Activated T-helper 2 cell treated with anti-CD3 and anti-CD28 coated beads, Interferon-gamma antibody, Interleukin-2, Interleukin-4, amounts not matched to agents 10 μg/mL and 5 μg/mL and 100 μg/mL, durations not matched to agents 14 hours and 24 hours and 36 hours (primary cell): ENCODE measurements around the gene WDR7. TPM values are rescaled to one million over a fixed set of nuclear protein-coding genes. Genes with fewer than 3 reads are reported as not detected.

Experiments
- DNase-seq: peaks from one replicate; pipeline ENCODE4 v3.0.0; 2021; ENCODE audit warnings: low spot score
- H3K27ac Mint-ChIP-seq: one replicate; pipeline ENCODE4 v1.8.0; 2021; ENCODE audit warnings: mixed read lengths
- H3K27me3 Mint-ChIP-seq: one replicate; pipeline ENCODE4 v1.8.0; 2021; ENCODE audit warnings: low read depth, mixed read lengths
- H3K36me3 Mint-ChIP-seq: one replicate; pipeline ENCODE4 v1.8.0; 2021; ENCODE audit warnings: low read depth, mixed read lengths
- H3K4me1 Mint-ChIP-seq: one replicate; pipeline ENCODE4 v1.8.0; 2021; ENCODE audit warnings: low read depth, mixed read lengths
- H3K4me3 Mint-ChIP-seq: one replicate; pipeline ENCODE4 v1.8.0; 2021; ENCODE audit warnings: low read depth, mild to moderate bottlenecking, moderate library complexity, mixed read lengths
- H3K9me3 Mint-ChIP-seq: one replicate; pipeline ENCODE4 v1.8.0; 2021; ENCODE audit warnings: mixed read lengths
- intact Hi-C: fragments of 100-400 bp; cut with micrococcal nuclease; formaldehyde crosslinking; loops from one replicate; pipeline ENCODE4 v1.15.1; 2023
- total RNA-seq: library from RNA; stranded (reverse); gene quantifications from 2 replicates; pipeline ENCODE4 v1.2.3, GENCODE V29; 2022

The WDR7 gene
- total RNA-seq, 1 donor from 2014 or later: 27.1 TPM

DNA sequence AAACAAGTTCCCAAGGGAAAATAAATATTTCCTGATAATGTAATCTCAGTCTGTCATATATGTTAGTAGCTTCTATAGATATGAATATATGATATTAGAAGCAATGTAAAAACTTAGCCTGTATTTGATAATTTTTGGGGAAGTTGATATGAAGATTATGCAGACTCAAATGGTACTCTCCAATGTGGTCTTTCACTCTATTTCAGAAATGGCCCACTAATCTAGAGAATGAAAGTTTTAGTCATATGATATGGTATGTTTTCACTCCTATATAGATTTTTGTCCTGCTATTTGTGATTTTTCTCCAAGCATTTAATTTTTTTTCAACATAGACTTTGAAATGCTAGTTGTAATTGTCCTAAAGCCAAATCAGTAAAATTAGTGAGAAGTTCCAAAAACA is 259.1 kb downstream of the WDR7 start:
- Mint-ChIP-seq H3K9me3 (no peaks in the 10 kb centered on the region), H3K27ac (no peak overlapping the region), H3K27me3 (no peaks in the 10 kb centered on the region), H3K4me1 (peaks cover 2% of the 10 kb centered on the region), H3K4me3 (no peak overlapping the region), H3K36me3 (peaks cover 6% of the 10 kb centered on the region)
- intact Hi-C loops: no loop called here
- DNase-seq: no peak

DNA sequence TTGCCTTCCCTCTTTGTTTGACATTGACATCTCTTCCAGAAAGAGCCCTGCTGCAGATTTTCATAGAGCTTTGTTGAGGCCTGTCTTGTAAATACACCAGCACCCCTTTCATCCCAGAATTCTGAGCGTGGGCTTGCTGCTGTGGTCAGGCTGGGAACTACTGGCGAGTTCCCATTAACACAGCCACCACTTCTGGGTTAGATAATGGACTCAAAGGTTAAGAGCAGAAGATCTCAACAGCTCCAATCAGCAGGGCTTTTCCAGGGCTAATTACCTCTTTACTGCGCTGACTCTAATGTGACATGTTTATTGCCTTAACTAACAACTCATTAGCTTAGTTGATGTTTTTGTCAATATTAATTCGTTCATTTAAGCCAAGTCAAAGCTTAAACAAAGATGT is 259.8 kb downstream of the WDR7 start:
- Mint-ChIP-seq H3K9me3 (no peaks in the 10 kb centered on the region), H3K4me1 (peaks cover 2% of the 10 kb centered on the region), H3K4me3 (no peak overlapping the region), H3K27ac (no peak overlapping the region), H3K36me3 (peaks cover 6% of the 10 kb centered on the region), H3K27me3 (no peaks in the 10 kb centered on the region)
- intact Hi-C loops: no loop called here
- DNase-seq: no peak

DNA sequence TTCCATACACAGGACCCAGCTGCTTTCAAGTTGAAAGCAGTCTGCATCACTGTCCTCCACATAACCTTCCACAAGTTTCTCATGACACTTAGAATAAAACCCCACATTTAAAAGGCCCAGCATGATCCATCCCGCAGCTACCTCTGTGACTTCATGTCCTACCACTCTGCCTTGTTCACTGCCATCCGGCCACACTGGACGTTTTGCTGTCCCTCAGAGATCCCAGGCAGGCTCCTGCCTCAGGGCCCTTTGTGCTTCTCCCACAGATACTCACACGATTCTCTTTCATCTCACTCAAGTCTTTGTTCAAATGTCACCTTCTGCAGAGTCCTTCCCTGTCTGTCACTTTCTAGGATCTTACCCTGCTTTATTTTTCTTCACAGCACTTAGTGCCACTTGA is 262.8 kb downstream of the WDR7 start:
- peaks cover 3% of the 10 kb centered on the region for H3K36me3 Mint-ChIP-seq
- intact Hi-C loops: no loop called here
- H3K4me3 Mint-ChIP-seq: no peak overlapping the region
- DNase-seq: no peak
- H3K27ac Mint-ChIP-seq: no peak overlapping the region
- H3K9me3 Mint-ChIP-seq: no peaks in the 10 kb centered on the region
- no peaks in the 10 kb centered on the region for H3K27me3 Mint-ChIP-seq
- no peaks in the 10 kb centered on the region for H3K4me1 Mint-ChIP-seq

DNA sequence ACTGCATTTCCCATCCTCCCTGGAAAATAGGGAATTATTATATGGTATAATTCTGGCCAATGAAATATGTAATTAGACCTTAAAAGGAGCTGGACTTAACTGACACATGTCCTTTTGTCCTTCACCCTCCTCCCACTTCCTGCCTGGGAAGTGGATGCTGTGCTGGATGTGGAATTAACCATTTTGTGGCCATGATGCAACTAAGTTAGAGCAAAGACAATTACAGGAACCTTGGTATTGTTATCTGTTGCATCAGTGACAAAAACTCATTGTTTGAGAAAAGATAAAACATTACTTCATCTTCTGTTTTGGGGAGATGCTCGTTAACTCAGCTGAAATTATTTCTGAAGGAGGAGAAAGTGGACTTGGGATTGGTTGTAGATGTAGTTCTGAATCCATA is 268.0 kb downstream of the WDR7 start:
- Mint-ChIP-seq H3K4me3 (no peak overlapping the region), H3K27me3 (no peaks in the 10 kb centered on the region), H3K27ac (no peak overlapping the region), H3K36me3 (no peaks in the 10 kb centered on the region), H3K4me1 (peaks cover 11% of the 10 kb centered on the region), H3K9me3 (no peaks in the 10 kb centered on the region)
- intact Hi-C loops: no loop called here
- no peak for DNase-seq

DNA sequence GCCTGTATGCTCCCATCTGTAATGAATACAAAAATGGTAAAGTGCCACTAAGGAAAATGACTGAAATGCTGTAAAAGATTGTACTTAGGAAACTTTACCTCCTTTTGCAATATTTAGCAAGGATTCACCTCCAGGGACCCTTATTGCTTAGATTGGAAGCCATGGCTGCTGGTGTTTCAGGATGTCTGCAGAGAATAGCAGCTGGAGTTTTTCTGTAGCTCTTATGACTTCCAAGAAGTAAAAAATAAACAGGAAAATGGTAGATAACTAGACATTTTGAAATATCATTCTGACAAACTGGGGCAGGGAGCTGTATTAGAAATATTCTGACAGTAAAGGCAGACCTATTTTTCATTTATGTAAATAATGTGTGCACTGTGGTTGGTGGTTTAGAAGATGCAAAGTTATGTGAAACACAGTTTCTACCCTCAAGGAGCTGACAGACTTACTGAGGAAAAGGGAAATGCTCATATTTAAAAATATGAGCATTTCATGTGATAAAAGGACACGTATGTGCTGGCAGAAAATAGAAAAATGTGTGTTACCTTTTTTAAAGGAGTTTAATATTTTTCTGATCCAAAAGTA is 270.8 kb downstream of the WDR7 start:
- intact Hi-C loops: no loop called here
- H3K36me3 Mint-ChIP-seq: no peaks in the 10 kb centered on the region
- DNase-seq: no peak
- H3K4me3 Mint-ChIP-seq: no peak overlapping the region
- no peaks in the 10 kb centered on the region for H3K27me3 Mint-ChIP-seq
- H3K9me3 Mint-ChIP-seq: no peaks in the 10 kb centered on the region
- H3K27ac Mint-ChIP-seq: no peak overlapping the region
- peaks cover 11% of the 10 kb centered on the region for H3K4me1 Mint-ChIP-seq

DNA sequence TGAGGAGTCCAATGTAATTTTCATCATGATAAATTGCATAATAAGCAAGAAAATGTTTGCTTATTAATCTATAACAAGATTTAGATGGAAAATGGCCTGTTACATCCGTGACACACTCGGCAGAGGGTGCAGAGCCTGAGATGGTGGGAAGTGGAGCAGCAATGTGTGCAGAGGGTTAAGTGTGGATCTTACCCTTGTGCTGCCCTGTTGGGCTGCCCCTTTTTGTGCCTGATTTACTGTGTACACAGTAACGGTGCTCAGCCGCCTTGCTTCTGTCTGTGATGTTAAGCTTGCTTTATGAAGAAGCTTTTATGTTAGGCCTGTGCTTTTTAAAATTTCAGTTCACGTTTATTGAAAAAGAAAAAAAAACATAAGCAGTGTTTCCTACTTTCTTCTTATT is 275.6 kb downstream of the WDR7 start:
- DNase-seq: no peak
- H3K27me3 Mint-ChIP-seq: no peaks in the 10 kb centered on the region
- intact Hi-C loops: no loop called here

DNA sequence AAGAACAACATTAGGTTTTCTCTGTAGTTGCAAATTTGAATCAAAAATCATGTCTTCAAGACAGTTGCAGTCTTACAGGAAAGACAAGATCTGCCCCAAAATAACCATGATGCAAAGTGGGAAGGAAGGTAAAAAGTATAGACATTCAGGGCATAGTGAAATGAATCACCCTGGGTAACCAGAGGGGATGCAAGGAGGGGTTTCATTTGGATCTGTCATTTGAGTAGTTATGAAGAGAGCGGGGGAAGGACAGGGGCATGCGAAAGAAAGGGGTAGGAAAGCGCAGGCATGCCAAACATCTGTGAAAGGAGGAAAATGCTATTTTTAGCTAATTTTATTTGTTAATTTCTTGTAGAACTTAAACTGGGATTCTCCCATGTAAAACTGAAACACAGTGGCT is 276.6 kb downstream of the WDR7 start:
- no peaks in the 10 kb centered on the region for H3K27me3 Mint-ChIP-seq
- no peak overlapping the region for H3K4me3 Mint-ChIP-seq
- H3K9me3 Mint-ChIP-seq: no peaks in the 10 kb centered on the region
- DNase-seq: no peak
- peaks cover 4% of the 10 kb centered on the region for H3K4me1 Mint-ChIP-seq
- no peak overlapping the region for H3K27ac Mint-ChIP-seq
- no peaks in the 10 kb centered on the region for H3K36me3 Mint-ChIP-seq
- intact Hi-C loops: no loop called here

More for the DNA sequence above, 275.6 kb downstream of the WDR7 start:
- H3K9me3 Mint-ChIP-seq: no peaks in the 10 kb centered on the region
- no peaks in the 10 kb centered on the region for H3K36me3 Mint-ChIP-seq
- H3K4me3 Mint-ChIP-seq: no peak overlapping the region
- H3K27ac Mint-ChIP-seq: no peak overlapping the region
- peaks cover 9% of the 10 kb centered on the region for H3K4me1 Mint-ChIP-seq

DNA sequence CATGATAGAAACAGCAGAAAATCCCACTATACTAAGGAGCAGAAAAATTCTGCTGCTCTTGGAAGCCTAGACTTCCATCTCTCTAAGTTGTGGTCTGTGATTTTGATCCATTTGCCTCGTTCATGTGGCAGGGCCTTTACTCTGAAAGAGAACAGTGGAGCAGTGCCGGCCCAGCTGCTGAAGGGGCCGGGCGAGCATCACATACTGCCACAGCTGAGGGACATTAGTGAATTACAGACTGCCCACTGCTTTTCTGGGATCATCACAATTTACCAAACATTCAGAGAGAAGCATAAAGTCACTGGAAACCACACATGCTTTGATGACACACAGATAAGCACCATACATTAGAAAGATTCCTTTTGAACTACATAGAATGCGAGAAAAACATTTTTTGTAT is 278.7 kb downstream of the WDR7 start:
- H3K4me1 Mint-ChIP-seq: peaks cover 6% of the 10 kb centered on the region
- H3K36me3 Mint-ChIP-seq: no peaks in the 10 kb centered on the region
- intact Hi-C loops: no loop called here
- no peaks in the 10 kb centered on the region for H3K9me3 Mint-ChIP-seq
- no peaks in the 10 kb centered on the region for H3K27me3 Mint-ChIP-seq
- no peak for DNase-seq
- no peak overlapping the region for H3K4me3 Mint-ChIP-seq
- H3K27ac Mint-ChIP-seq: no peak overlapping the region

DNA sequence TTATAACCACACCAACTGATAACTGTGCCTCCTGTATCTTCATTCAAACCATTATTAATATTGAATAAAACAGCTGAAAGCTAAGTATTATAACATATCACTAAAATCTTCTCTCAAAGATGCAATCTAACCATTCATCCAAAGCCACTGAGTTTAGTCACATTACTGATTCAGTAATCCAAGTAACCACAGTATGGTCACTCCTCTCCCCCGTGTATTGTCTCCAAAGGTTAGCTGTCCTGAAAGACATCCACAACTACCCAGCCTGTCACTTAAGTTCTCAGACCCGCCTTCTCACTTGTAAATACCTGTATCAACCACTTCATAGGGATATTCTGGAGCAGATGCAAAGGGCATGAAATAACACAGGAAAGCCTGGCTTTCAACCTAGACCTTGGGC is 282.3 kb downstream of the WDR7 start:
- no peak overlapping the region for H3K27ac Mint-ChIP-seq

DNA sequence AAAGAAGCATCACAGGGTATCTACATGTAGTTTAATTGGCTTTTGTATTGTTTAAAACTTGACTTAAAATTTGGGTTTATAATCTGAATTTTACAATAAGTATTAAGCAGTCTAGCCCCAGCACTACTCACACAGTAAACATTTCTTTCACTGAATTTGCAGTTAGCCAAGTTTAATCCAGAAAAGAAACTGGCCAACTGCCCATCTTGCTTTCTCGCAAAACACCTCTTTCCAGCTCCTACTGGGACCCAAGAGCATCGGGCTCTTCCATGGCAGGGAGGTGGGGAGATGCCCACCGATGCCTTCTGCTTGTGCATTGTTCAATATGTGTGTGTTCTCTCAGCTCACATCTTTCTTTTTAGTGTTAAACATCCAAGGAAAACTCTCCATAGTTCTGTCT is 283.0 kb downstream of the WDR7 start:
- no peak for DNase-seq
- Mint-ChIP-seq H3K4me3 (no peak overlapping the region), H3K27me3 (no peaks in the 10 kb centered on the region), H3K27ac (no peak overlapping the region), H3K9me3 (no peaks in the 10 kb centered on the region), H3K4me1 (peaks cover 4% of the 10 kb centered on the region), H3K36me3 (no peaks in the 10 kb centered on the region)
- intact Hi-C loops: no loop called here

More for the DNA sequence above, 282.3 kb downstream of the WDR7 start:
- Mint-ChIP-seq H3K9me3 (no peaks in the 10 kb centered on the region), H3K4me1 (peaks cover 4% of the 10 kb centered on the region), H3K36me3 (no peaks in the 10 kb centered on the region), H3K4me3 (no peak overlapping the region), H3K27me3 (no peaks in the 10 kb centered on the region)
- intact Hi-C loops: no loop called here
- no peak for DNase-seq

DNA sequence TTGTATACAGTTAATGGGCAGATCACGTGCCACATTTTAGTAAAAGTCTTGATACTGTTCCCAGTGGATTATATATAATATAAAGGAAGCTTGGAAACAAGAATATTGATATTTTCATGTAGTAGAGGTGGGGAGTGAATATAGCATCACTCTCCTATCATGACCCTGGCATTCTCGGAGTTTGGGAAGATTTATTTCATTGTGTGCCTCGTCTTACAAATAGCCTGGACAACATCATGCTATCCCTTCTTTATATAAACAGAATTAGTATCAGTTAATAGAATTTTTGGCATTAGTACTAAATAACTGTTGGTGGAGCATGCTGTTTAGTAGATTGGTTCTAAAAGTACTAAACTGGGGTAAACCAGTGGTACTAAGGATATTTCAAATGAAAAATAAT is 283.7 kb downstream of the WDR7 start:
- no peaks in the 10 kb centered on the region for H3K36me3 Mint-ChIP-seq
- H3K27ac Mint-ChIP-seq: no peak overlapping the region
- H3K4me3 Mint-ChIP-seq: no peak overlapping the region
- no peaks in the 10 kb centered on the region for H3K27me3 Mint-ChIP-seq
- DNase-seq: no peak
- intact Hi-C loops: no loop called here
- no peaks in the 10 kb centered on the region for H3K9me3 Mint-ChIP-seq
- peaks cover 4% of the 10 kb centered on the region for H3K4me1 Mint-ChIP-seq

DNA sequence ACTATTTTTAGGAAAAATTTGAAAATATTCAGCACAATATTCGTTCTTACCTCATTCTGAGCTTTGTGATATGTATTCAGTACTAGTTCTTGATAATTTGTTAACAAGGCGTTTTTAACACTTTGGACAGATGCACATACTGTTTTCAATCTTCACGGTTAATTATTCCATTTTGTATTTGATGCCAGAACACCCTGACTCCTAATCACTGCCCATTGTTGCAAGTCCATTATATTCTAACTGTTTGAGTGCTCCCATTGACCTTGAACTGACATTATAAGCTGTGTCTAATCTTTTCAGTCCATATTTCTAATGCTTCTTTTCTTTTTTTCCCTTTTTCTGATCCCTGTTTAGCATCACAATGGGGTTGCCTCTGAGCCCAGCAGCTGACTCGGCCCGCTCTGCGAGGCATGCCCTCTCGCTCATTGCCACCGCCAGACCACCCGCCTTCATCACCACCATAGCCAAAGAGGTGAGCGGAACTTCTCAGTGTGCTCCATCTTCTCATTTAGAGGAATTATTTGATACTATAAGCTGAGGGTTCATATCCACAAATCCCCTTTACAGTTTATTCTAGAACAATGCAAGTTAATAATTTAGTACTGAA is 284.4 kb downstream of the WDR7 start:
- intact Hi-C loops: no loop called here
- no peak for DNase-seq
- Mint-ChIP-seq H3K27me3 (no peaks in the 10 kb centered on the region), H3K4me3 (no peak overlapping the region), H3K4me1 (peaks cover 4% of the 10 kb centered on the region), H3K36me3 (no peaks in the 10 kb centered on the region), H3K9me3 (no peaks in the 10 kb centered on the region), H3K27ac (no peak overlapping the region)

DNA sequence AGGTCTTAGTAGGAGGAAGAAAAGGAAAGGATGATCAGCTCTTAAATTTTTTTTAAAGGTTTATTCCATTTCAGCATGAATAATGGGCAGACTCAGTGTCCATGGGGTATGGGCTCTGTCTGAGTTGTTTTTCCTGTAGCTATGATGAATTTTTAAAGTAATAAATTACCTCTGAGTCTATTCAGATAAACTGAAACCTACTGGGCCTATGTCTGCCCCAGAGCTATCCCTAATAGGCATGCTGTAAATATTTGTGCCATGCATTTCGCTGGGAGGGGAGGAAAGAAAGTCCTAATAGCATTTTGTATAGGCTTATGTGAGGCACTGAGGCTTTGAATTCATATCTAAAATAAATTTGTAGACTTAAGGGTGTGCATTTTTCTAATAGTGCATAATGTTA is 285.3 kb downstream of the WDR7 start:
- intact Hi-C loops: no loop called here
- H3K4me1 Mint-ChIP-seq: peaks cover 4% of the 10 kb centered on the region
- no peaks in the 10 kb centered on the region for H3K9me3 Mint-ChIP-seq
- H3K27me3 Mint-ChIP-seq: no peaks in the 10 kb centered on the region
- H3K36me3 Mint-ChIP-seq: no peaks in the 10 kb centered on the region
- H3K4me3 Mint-ChIP-seq: no peak overlapping the region
- DNase-seq: no peak
- no peak overlapping the region for H3K27ac Mint-ChIP-seq
